ENCODE results near the gene METAP2. TPM values are rescaled to one million over a fixed set of nuclear protein-coding genes. Genes with fewer than 3 reads are reported as not detected.
"Not testable (repeated sequence)": the region's sequence is repeated elsewhere in the genome, so short reads cannot be mapped to it uniquely, and the experiment has no call there.

METAP2 gene
- total RNA-seq, 1 donor from 2014 or later, result 79.8 TPM

GRCh38 chr12:95437565-95437964 is 36.4 kb upstream of the METAP2 start:
- H3K27ac Mint-ChIP-seq, result no peak overlapping the region
- no peaks in the 10 kb centered on the region for H3K9me3 Mint-ChIP-seq
- no peak for DNase-seq (ENCODE audit: extremely low spot score, unreplicated experiment)
- TF ChIP-seq, protein P1, sequence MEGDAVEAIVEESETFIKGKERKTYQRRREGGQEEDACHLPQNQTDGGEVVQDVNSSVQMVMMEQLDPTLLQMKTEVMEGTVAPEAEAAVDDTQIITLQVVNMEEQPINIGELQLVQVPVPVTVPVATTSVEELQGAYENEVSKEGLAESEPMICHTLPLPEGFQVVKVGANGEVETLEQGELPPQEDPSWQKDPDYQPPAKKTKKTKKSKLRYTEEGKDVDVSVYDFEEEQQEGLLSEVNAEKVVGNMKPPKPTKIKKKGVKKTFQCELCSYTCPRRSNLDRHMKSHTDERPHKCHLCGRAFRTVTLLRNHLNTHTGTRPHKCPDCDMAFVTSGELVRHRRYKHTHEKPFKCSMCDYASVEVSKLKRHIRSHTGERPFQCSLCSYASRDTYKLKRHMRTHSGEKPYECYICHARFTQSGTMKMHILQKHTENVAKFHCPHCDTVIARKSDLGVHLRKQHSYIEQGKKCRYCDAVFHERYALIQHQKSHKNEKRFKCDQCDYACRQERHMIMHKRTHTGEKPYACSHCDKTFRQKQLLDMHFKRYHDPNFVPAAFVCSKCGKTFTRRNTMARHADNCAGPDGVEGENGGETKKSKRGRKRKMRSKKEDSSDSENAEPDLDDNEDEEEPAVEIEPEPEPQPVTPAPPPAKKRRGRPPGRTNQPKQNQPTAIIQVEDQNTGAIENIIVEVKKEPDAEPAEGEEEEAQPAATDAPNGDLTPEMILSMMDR (conservative IDR thresholded peaks at IDR 0.05), result no peak
- no peaks in the 10 kb centered on the region for H3K4me1 Mint-ChIP-seq (ENCODE audit: unreplicated experiment)
- no peaks in the 10 kb centered on the region for H3K27me3 Mint-ChIP-seq
- H3K36me3 Mint-ChIP-seq, result no peaks in the 10 kb centered on the region
- H3K4me3 Mint-ChIP-seq, result no peak overlapping the region

GRCh38 chr12:95439461-95440230 is 34.3 kb upstream of the METAP2 start:
- Mint-ChIP-seq H3K4me3 (no peak overlapping the region), H3K9me3 (no peaks in the 10 kb centered on the region), H3K27ac (no peak overlapping the region), H3K27me3 (no peaks in the 10 kb centered on the region), H3K36me3 (no peaks in the 10 kb centered on the region), H3K4me1 (ENCODE audit: unreplicated experiment) (no peaks in the 10 kb centered on the region)
- TF ChIP-seq, protein P1 (conservative IDR thresholded peaks at IDR 0.05), result no peak
- no peak for DNase-seq (ENCODE audit: extremely low spot score, unreplicated experiment)

- H3K36me3 Mint-ChIP-seq, result no peaks in the 10 kb centered on the region
- no peak overlapping the region for H3K4me3 Mint-ChIP-seq
- TF ChIP-seq, protein P1 (conservative IDR thresholded peaks at IDR 0.05), result no peak
- H3K27me3 Mint-ChIP-seq, result no peaks in the 10 kb centered on the region
- no peaks in the 10 kb centered on the region for H3K9me3 Mint-ChIP-seq
- H3K27ac Mint-ChIP-seq, result no peak overlapping the region
- no peak for DNase-seq (ENCODE audit: extremely low spot score, unreplicated experiment)
- no peaks in the 10 kb centered on the region for H3K4me1 Mint-ChIP-seq (ENCODE audit: unreplicated experiment)
Measured at GRCh38 chr12:95440401-95440800, 33.6 kb upstream of the METAP2 start.

- TF ChIP-seq, protein P1 (conservative IDR thresholded peaks at IDR 0.05), result no peak
- no peak overlapping the region for H3K27ac Mint-ChIP-seq
- H3K4me1 Mint-ChIP-seq (ENCODE audit: unreplicated experiment), result no peaks in the 10 kb centered on the region
- DNase-seq (ENCODE audit: extremely low spot score, unreplicated experiment), result no peak
- H3K4me3 Mint-ChIP-seq, result no peak overlapping the region
- peaks cover 9% of the 10 kb centered on the region for H3K27me3 Mint-ChIP-seq
- no peaks in the 10 kb centered on the region for H3K9me3 Mint-ChIP-seq
- no peaks in the 10 kb centered on the region for H3K36me3 Mint-ChIP-seq
Measured at GRCh38 chr12:95443459-95443858, 30.5 kb upstream of the METAP2 start.

- H3K4me1 Mint-ChIP-seq (ENCODE audit: unreplicated experiment); H3K4me3 Mint-ChIP-seq; DNase-seq (ENCODE audit: extremely low spot score, unreplicated experiment); H3K27ac Mint-ChIP-seq; H3K9me3 Mint-ChIP-seq; H3K36me3 Mint-ChIP-seq; H3K27me3 Mint-ChIP-seq: not testable (repeated sequence)
Measured at GRCh38 chr12:95445099-95445498, 28.9 kb upstream of the METAP2 start.

DNA sequence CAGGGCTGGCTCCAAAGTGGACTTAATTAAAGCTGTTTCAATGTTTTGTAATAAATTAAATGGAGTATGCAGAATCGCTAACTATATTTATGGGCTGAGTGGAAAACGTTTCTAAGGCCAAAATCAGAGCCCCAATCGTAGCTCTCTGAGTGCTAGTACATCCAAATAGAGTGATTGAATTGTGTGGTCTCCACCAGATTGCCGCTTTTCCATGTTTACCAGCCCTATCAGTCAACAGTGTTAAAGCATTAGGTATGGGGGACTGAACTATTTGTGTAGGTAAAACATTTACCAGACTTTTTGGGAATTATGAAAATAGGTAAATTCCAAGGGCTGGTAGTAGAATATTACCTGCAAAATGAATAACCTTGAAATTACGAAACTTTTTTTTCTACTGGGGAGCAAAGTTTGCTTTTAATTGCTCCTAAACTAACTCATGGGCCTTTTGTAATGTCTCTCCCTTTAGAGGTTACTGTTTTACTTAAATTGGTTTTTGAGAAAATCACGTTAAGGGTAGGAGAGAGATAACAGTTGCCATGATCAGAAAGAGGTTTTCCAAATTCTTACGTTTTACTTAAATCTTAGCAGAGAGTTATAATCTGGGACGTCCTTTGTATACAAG is 28.0 kb upstream of the METAP2 start:
- no peaks in the 10 kb centered on the region for H3K36me3 Mint-ChIP-seq
- H3K4me3 Mint-ChIP-seq, result no peak overlapping the region
- DNase-seq (ENCODE audit: extremely low spot score, unreplicated experiment), result no peak
- TF ChIP-seq, protein P1 (conservative IDR thresholded peaks at IDR 0.05), result no peak
- H3K9me3 Mint-ChIP-seq, result peaks cover 6% of the 10 kb centered on the region
- H3K27me3 Mint-ChIP-seq, result peaks cover 9% of the 10 kb centered on the region
- no peak overlapping the region for H3K27ac Mint-ChIP-seq
- H3K4me1 Mint-ChIP-seq (ENCODE audit: unreplicated experiment), result peaks cover 4% of the 10 kb centered on the region

All from type B pancreatic cell (in vitro differentiated cells).